ENCODE data around the gene COL20A1.
"Not testable (repeated sequence)": the region's sequence is repeated elsewhere in the genome, so short reads cannot be mapped to it uniquely, and the experiment has no call there.

The COL20A1 gene

GRCh38 chr20:63297371-63297781 lies 4.4 kb downstream of the COL20A1 start:
- peaks cover 14% of the 10 kb centered on the region for H3K27me3 ChIP-seq (ENCODE audit: control insufficient read depth, insufficient read depth, low read length, poor library complexity, severe bottlenecking)
- no peak overlapping the region for H3K27ac ChIP-seq (ENCODE audit: insufficient read depth, low read depth, low read length, poor library complexity, severe bottlenecking)
- WGBS, 2 experiments: 94 to 95% methylated on average over 11 of the region's 11 CpGs
- H3K9me3 ChIP-seq (ENCODE audit: control insufficient read depth, low read length): no peaks in the 10 kb centered on the region
- no peak overlapping the region for H3K4me3 ChIP-seq (ENCODE audit: insufficient read depth, low read depth, low read length)
- no peaks in the 10 kb centered on the region for H3K36me3 ChIP-seq (ENCODE audit: control insufficient read depth, insufficient read depth, low read length)
- H3K4me1 ChIP-seq (ENCODE audit: control insufficient read depth, insufficient read depth, low read length): peaks cover 23% of the 10 kb centered on the region

- Histone ChIP-seq H3K36me3 (ENCODE audit: control insufficient read depth, insufficient read depth, low read length) (no peaks in the 10 kb centered on the region), H3K9me3 (ENCODE audit: control insufficient read depth, low read length) (no peaks in the 10 kb centered on the region), H3K4me3 (ENCODE audit: insufficient read depth, low read depth, low read length) (no peak overlapping the region), H3K4me1 (ENCODE audit: control insufficient read depth, insufficient read depth, low read length) (peaks cover 23% of the 10 kb centered on the region), H3K27ac (ENCODE audit: insufficient read depth, low read depth, low read length, poor library complexity, severe bottlenecking) (no peak overlapping the region), H3K27me3 (ENCODE audit: control insufficient read depth, insufficient read depth, low read length, poor library complexity, severe bottlenecking) (peaks cover 14% of the 10 kb centered on the region)
- WGBS, 2 experiments: 88 to 93% methylated on average over 15 to 16 of the region's 16 CpGs
Observed at GRCh38 chr20:63297796-63298572, 5.0 kb downstream of the COL20A1 start.

- peaks cover 23% of the 10 kb centered on the region for H3K4me1 ChIP-seq (ENCODE audit: control insufficient read depth, insufficient read depth, low read length)
- WGBS, 2 experiments: 91 to 93% methylated on average over 17 of the region's 17 CpGs
- H3K9me3 ChIP-seq (ENCODE audit: control insufficient read depth, low read length): no peaks in the 10 kb centered on the region
- H3K27me3 ChIP-seq (ENCODE audit: control insufficient read depth, insufficient read depth, low read length, poor library complexity, severe bottlenecking): peaks cover 14% of the 10 kb centered on the region
- H3K36me3 ChIP-seq (ENCODE audit: control insufficient read depth, insufficient read depth, low read length): no peaks in the 10 kb centered on the region
- no peak overlapping the region for H3K27ac ChIP-seq (ENCODE audit: insufficient read depth, low read depth, low read length, poor library complexity, severe bottlenecking)
- H3K4me3 ChIP-seq (ENCODE audit: insufficient read depth, low read depth, low read length): no peak overlapping the region
Observed at GRCh38 chr20:63298731-63299312, 5.8 kb downstream of the COL20A1 start.

- Histone ChIP-seq H3K9me3 (ENCODE audit: control insufficient read depth, low read length) (no peaks in the 10 kb centered on the region), H3K36me3 (ENCODE audit: control insufficient read depth, insufficient read depth, low read length) (no peaks in the 10 kb centered on the region), H3K4me1 (ENCODE audit: control insufficient read depth, insufficient read depth, low read length) (peaks cover 4% of the 10 kb centered on the region), H3K4me3 (ENCODE audit: insufficient read depth, low read depth, low read length) (no peak overlapping the region), H3K27ac (ENCODE audit: insufficient read depth, low read depth, low read length, poor library complexity, severe bottlenecking) (no peak overlapping the region), H3K27me3 (ENCODE audit: control insufficient read depth, insufficient read depth, low read length, poor library complexity, severe bottlenecking) (no peaks in the 10 kb centered on the region)
- WGBS, 2 experiments: 80 to 100% methylated on average over 1 of the region's 1 CpG
Observed at GRCh38 chr20:63301671-63302070, 8.7 kb downstream of the COL20A1 start.

GRCh38 chr20:63303095-63303666 lies 10.2 kb downstream of the COL20A1 start:
- Histone ChIP-seq H3K4me3 (ENCODE audit: insufficient read depth, low read depth, low read length) (no peak overlapping the region), H3K9me3 (ENCODE audit: control insufficient read depth, low read length) (no peaks in the 10 kb centered on the region), H3K36me3 (ENCODE audit: control insufficient read depth, insufficient read depth, low read length) (no peaks in the 10 kb centered on the region), H3K4me1 (ENCODE audit: control insufficient read depth, insufficient read depth, low read length) (no peaks in the 10 kb centered on the region), H3K27ac (ENCODE audit: insufficient read depth, low read depth, low read length, poor library complexity, severe bottlenecking) (no peak overlapping the region), H3K27me3 (ENCODE audit: control insufficient read depth, insufficient read depth, low read length, poor library complexity, severe bottlenecking) (no peaks in the 10 kb centered on the region)
- 72 to 84% methylated on average over 4 to 5 of the region's 5 CpGs for WGBS, 2 experiments

GRCh38 chr20:63305393-63305792 lies 12.4 kb downstream of the COL20A1 start:
- Histone ChIP-seq H3K36me3 (ENCODE audit: control insufficient read depth, insufficient read depth, low read length) (no peaks in the 10 kb centered on the region), H3K9me3 (ENCODE audit: control insufficient read depth, low read length) (no peaks in the 10 kb centered on the region), H3K27me3 (ENCODE audit: control insufficient read depth, insufficient read depth, low read length, poor library complexity, severe bottlenecking) (no peaks in the 10 kb centered on the region), H3K4me1 (ENCODE audit: control insufficient read depth, insufficient read depth, low read length) (no peaks in the 10 kb centered on the region), H3K4me3 (ENCODE audit: insufficient read depth, low read depth, low read length) (no peak overlapping the region), H3K27ac (ENCODE audit: insufficient read depth, low read depth, low read length, poor library complexity, severe bottlenecking) (no peak overlapping the region)
- WGBS, 2 experiments: 77 to 82% methylated on average over 8 of the region's 8 CpGs

GRCh38 chr20:63305933-63306672 lies 13.1 kb downstream of the COL20A1 start:
- WGBS, 2 experiments: 90 to 93% methylated on average over 20 to 21 of the region's 30 CpGs
- not testable (repeated sequence) for H3K27me3 ChIP-seq (ENCODE audit: control insufficient read depth, insufficient read depth, low read length, poor library complexity, severe bottlenecking); H3K36me3 ChIP-seq (ENCODE audit: control insufficient read depth, insufficient read depth, low read length)

GRCh38 chr20:63306673-63307537 lies 13.9 kb downstream of the COL20A1 start:
- 91% methylated on average over 35 of the region's 35 CpGs for WGBS, 2 experiments
- Histone ChIP-seq H3K4me3 (ENCODE audit: insufficient read depth, low read depth, low read length) (no peak overlapping the region), H3K9me3 (ENCODE audit: control insufficient read depth, low read length) (no peaks in the 10 kb centered on the region), H3K36me3 (ENCODE audit: control insufficient read depth, insufficient read depth, low read length) (no peaks in the 10 kb centered on the region), H3K4me1 (ENCODE audit: control insufficient read depth, insufficient read depth, low read length) (no peaks in the 10 kb centered on the region), H3K27ac (ENCODE audit: insufficient read depth, low read depth, low read length, poor library complexity, severe bottlenecking) (no peak overlapping the region), H3K27me3 (ENCODE audit: control insufficient read depth, insufficient read depth, low read length, poor library complexity, severe bottlenecking) (no peaks in the 10 kb centered on the region)

More at GRCh38 chr20:63305933-63306672, 13.1 kb downstream of the COL20A1 start:
- H3K9me3 ChIP-seq (ENCODE audit: control insufficient read depth, low read length); H3K4me1 ChIP-seq (ENCODE audit: control insufficient read depth, insufficient read depth, low read length); H3K27ac ChIP-seq (ENCODE audit: insufficient read depth, low read depth, low read length, poor library complexity, severe bottlenecking); H3K4me3 ChIP-seq (ENCODE audit: insufficient read depth, low read depth, low read length): not testable (repeated sequence)

GRCh38 chr20:63307538-63308217 lies 14.7 kb downstream of the COL20A1 start:
- Histone ChIP-seq H3K4me3 (ENCODE audit: insufficient read depth, low read depth, low read length) (no peak overlapping the region), H3K27ac (ENCODE audit: insufficient read depth, low read depth, low read length, poor library complexity, severe bottlenecking) (no peak overlapping the region), H3K4me1 (ENCODE audit: control insufficient read depth, insufficient read depth, low read length) (no peaks in the 10 kb centered on the region), H3K36me3 (ENCODE audit: control insufficient read depth, insufficient read depth, low read length) (no peaks in the 10 kb centered on the region), H3K27me3 (ENCODE audit: control insufficient read depth, insufficient read depth, low read length, poor library complexity, severe bottlenecking) (no peaks in the 10 kb centered on the region), H3K9me3 (ENCODE audit: control insufficient read depth, low read length) (no peaks in the 10 kb centered on the region)
- 92% methylated on average over 23 of the region's 23 CpGs for WGBS, 2 experiments
